ENCODE data around the gene ISG20L2. TPM values are rescaled to one million over a fixed set of nuclear protein-coding genes. Genes with fewer than 3 reads are reported as not detected.

The ISG20L2 gene
- polyA plus RNA-seq, 10 donors = 20.9 to 28.4 (median 25.2) TPM

- DNase-seq = no peak
Measured at GRCh38 chr1:156742801-156743200, 14.2 kb upstream of the ISG20L2 start.

GRCh38 chr1:156742017-156742416 lies 13.5 kb upstream of the ISG20L2 start:
- DNase-seq = no peak

- no peak for DNase-seq
Measured at GRCh38 chr1:156741481-156741983, 13.0 kb upstream of the ISG20L2 start.

GRCh38 chr1:156740741-156741480 lies 12.3 kb upstream of the ISG20L2 start, which contains the start of gene MRPL24:
MRPL24 (minus strand) TSS chr1:156741088; CDS start chr1:156738704, 2,384 bp downstream.
- DNase-seq = peak; percentile 97 to 100 (median 99)

GRCh38 chr1:156740237-156740740 lies 11.7 kb upstream of the ISG20L2 start:
- no peak for DNase-seq

- DNase-seq = no peak
Measured at GRCh38 chr1:156738916-156739315, 10.3 kb upstream of the ISG20L2 start.

GRCh38 chr1:156738407-156738806 lies 9.8 kb upstream of the ISG20L2 start:
- DNase-seq = no peak

GRCh38 chr1:156733989-156734584 lies 5.5 kb upstream of the ISG20L2 start:
- no peak for DNase-seq

GRCh38 chr1:156727926-156728598 lies 504 bp downstream of the ISG20L2 start, which contains the start of gene METTL25B:
METTL25B (plus strand) TSS chr1:156728469; CDS start chr1:156729105, 636 bp downstream.
- DNase-seq = peak in 2 of 3 donors; percentile 87 to 92

GRCh38 chr1:156727492-156727891 lies 1.1 kb downstream of the ISG20L2 start:
- DNase-seq = no peak

GRCh38 chr1:156726549-156727226 lies 1.9 kb downstream of the ISG20L2 start:
- peak in 2 of 3 donors; percentile 62 to 76 for DNase-seq

- peak; percentile 83 to 95 (median 94) for DNase-seq
Measured at GRCh38 chr1:156725683-156726280, 2.8 kb downstream of the ISG20L2 start.

- no peak for DNase-seq
Measured at GRCh38 chr1:156721535-156721934, 7.0 kb downstream of the ISG20L2 start.

GRCh38 chr1:156721131-156721530 lies 7.4 kb downstream of the ISG20L2 start:
- DNase-seq = no peak

GRCh38 chr1:156717351-156717750 lies 11.2 kb downstream of the ISG20L2 start:
- DNase-seq = no peak

- no peak for DNase-seq
Measured at GRCh38 chr1:156714830-156715229, 13.7 kb downstream of the ISG20L2 start.

GRCh38 chr1:156712626-156713025 lies 15.9 kb downstream of the ISG20L2 start:
- no peak for DNase-seq

GRCh38 chr1:156711011-156711817 lies 17.4 kb downstream of the ISG20L2 start:
- peak in 2 of 3 donors; percentile 67 to 78 for DNase-seq

- DNase-seq = peak in 2 of 3 donors; percentile 63 to 70
Measured at GRCh38 chr1:156709757-156710489, 18.6 kb downstream of the ISG20L2 start.
